ENCODE results near the gene BTRC.

The BTRC gene

DNA sequence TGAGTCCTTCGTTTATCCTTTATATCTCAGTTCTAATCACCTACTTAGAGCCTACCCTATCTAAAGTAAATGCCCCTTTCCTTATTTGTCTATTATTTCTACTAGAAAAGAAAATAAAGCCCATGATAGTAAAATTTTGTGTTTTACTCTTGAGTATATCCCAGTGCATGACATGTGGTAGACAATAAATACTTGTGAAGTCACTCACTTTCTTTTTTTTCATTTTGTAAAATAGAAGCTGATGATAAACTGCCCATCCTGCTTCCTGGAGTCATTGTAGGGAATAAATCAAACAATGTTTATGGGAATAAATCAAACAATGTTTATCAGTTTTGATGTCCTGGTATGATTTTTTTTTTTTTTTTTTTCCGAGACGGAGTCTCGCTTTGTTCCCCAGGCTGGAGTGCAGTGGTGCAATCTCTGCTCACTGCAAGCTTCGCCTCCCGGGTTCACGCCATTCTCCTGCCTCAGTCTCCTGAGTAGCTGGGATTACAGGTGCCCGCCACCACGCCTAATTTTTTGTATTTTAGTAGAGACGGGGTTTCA lies 36.1 kb downstream of the BTRC start:
- H3K4me3 ChIP-seq (ENCODE audit: low read length): no peak overlapping the region
- DNase-seq (ENCODE audit: low read depth): no peak
- TF ChIP-seq, protein P1, sequence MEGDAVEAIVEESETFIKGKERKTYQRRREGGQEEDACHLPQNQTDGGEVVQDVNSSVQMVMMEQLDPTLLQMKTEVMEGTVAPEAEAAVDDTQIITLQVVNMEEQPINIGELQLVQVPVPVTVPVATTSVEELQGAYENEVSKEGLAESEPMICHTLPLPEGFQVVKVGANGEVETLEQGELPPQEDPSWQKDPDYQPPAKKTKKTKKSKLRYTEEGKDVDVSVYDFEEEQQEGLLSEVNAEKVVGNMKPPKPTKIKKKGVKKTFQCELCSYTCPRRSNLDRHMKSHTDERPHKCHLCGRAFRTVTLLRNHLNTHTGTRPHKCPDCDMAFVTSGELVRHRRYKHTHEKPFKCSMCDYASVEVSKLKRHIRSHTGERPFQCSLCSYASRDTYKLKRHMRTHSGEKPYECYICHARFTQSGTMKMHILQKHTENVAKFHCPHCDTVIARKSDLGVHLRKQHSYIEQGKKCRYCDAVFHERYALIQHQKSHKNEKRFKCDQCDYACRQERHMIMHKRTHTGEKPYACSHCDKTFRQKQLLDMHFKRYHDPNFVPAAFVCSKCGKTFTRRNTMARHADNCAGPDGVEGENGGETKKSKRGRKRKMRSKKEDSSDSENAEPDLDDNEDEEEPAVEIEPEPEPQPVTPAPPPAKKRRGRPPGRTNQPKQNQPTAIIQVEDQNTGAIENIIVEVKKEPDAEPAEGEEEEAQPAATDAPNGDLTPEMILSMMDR (IDR thresholded peaks at IDR 0.05; ENCODE audit: insufficient read depth, low read depth, low read length, missing control alignments): no peak

DNA sequence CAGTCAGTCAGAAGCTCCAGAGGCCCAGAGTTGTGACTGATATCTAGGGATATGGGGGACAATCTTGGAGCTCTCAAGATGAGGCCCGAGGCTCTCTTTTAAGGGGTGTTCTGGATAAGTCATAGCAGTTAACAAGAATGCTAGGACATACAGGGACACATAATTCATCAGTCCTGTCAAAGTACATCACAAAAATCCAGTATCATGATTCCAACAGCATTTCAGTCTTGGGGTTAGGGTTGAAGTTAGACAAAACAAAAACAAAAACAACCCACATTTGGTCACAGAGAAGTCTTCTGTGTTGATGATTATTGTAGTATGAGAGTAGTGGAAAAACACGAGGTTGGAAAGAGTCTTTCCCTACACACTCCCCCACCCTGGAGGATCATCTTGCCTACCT lies 39.4 kb downstream of the BTRC start:
- no peak overlapping the region for H3K4me3 ChIP-seq (ENCODE audit: low read length)
- no peak for DNase-seq (ENCODE audit: low read depth)
- TF ChIP-seq, protein P1 (IDR thresholded peaks at IDR 0.05; ENCODE audit: insufficient read depth, low read depth, low read length, missing control alignments): no peak

DNA sequence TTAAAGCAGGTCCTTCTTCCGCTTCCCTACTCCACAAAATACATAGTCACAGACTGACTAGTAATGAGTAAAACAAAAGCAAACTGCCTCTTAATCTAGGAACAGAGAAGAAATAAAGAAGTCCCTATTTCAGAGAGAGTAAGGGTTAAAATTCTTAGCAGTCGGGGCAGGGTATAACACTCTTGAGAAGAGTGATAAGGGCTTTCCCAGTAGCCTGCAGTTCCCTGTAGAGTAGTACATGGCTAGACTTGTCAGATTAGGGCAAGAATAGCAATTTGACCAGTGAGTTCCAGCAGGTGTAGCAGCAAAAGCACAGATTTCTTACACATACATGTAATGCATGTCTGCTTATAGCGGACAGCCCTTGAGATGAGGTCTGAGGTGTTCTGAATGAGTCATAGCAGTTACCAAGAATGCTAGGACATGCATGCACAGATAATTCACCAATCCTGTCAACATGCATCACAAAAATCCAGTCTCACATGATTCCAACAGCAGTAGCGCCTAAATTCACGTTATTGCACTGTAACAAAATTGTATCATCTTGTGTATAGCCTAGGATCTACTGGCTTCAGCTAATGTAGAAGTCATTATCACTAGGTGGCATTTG lies 40.7 kb downstream of the BTRC start:
- TF ChIP-seq, protein P1 (IDR thresholded peaks at IDR 0.05; ENCODE audit: insufficient read depth, low read depth, low read length, missing control alignments): no peak
- H3K4me3 ChIP-seq (ENCODE audit: low read length): no peak overlapping the region
- DNase-seq (ENCODE audit: low read depth): peak; percentile 83

DNA sequence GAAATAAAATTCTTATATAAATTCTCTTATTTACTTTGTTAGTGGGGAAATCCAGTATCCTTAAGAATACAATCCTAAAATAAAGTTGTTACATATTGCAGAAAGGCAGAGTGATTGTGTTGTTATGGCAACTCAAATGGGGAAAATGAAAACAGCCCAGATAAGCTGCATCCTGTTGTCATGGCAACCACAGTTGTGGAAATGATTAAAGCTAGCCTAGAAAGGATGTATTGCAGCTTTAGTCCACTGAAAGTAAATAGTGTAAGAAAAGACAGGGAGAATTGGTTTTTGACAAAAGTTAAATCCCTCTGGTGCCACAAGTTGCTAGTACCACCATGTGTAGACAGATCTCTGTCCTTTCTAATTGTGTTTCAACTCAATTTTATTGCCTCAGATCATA lies 43.2 kb downstream of the BTRC start:
- H3K4me3 ChIP-seq (ENCODE audit: low read length): no peak overlapping the region
- DNase-seq (ENCODE audit: low read depth): no peak
- TF ChIP-seq, protein P1 (IDR thresholded peaks at IDR 0.05; ENCODE audit: insufficient read depth, low read depth, low read length, missing control alignments): no peak

DNA sequence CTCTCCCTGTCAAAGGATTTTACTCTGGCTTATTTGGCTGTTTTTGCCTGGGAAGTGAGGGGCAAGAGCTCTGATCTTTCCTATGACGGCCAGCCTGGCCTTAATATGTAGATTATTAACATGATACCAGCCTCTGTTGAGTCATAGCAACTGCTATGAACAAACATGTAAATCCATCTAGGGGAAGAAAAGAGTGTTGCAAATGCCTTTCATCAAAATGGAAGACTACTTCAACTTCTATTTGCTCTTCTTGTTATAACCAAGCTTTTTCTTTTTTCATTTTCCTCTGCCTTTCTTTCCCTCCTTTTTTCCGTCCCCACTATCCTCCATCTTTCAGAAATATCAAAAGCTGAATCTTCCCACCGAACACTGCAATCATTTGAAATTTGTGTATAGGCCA lies 46.6 kb downstream of the BTRC start:
- DNase-seq (ENCODE audit: low read depth): peak; percentile 56
- TF ChIP-seq, protein P1 (IDR thresholded peaks at IDR 0.05; ENCODE audit: insufficient read depth, low read depth, low read length, missing control alignments): no peak
- H3K4me3 ChIP-seq (ENCODE audit: low read length): no peak overlapping the region

DNA sequence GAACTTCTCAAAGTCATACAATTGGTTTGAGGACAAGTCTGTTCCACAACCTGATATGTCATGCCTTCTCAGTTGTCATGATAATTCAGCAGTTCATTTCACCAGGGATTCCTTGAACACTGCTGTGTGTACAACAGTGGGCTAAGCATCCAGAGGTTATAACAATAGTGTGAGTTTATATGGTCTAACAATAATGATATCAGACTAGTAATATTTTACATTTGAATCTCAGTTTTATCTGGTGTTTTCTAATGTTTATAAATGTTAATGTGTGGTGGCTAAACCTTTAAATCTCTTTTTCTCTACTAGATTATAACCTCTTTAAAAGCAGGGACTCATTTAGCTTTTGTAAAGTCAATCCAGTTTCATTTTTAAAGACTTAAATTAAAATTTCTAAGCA lies 48.7 kb downstream of the BTRC start:
- H3K4me3 ChIP-seq (ENCODE audit: low read length): no peak overlapping the region
- no peak for DNase-seq (ENCODE audit: low read depth)
- TF ChIP-seq, protein P1 (IDR thresholded peaks at IDR 0.05; ENCODE audit: insufficient read depth, low read depth, low read length, missing control alignments): no peak

DNA sequence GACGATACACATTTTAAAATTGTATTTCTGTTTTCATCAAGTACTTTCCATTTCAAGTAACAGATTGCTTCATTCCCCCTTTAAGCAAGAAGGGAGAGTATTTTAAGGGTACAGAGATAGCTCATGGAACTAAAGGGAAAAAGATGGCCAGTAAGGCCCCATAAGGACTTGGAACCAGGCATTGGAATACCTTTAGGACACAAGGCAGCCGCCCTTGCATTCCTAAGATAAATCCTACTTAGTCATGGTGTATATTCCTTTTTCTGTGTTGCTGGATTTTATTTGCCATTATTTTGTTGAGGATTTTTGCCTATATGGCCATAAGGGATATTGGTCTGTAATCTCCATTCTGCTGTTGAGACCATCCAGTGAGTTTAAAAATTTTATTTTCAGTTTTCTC lies 49.2 kb downstream of the BTRC start:
- no peak for DNase-seq (ENCODE audit: low read depth)
- H3K4me3 ChIP-seq (ENCODE audit: low read length): no peak overlapping the region
- TF ChIP-seq, protein P1 (IDR thresholded peaks at IDR 0.05; ENCODE audit: insufficient read depth, low read depth, low read length, missing control alignments): no peak

Data from epithelial cell of esophagus (primary cell).